Cardiac fibroblast (primary cell): Measurements from ENCODE around the gene MRPL55.

Source experiments
- DNase-seq, 2 donors: peaks; one replicate each; pipeline versions ENCODE4 v3.0.0 to v3.0.0-alpha.2; 2010; ENCODE audit warnings: low read depth in 2 of 2
- H3K4me3 ChIP-seq, 2 donors: replicated peaks in 1 of 2; 1 replicate in 1 of 2; 2 replicates in 1 of 2; pipeline ENCODE4 v1.5.1; 2011; ENCODE audit warnings: low read depth in 2 of 2, low read length in 2 of 2, mild to moderate bottlenecking in 2 of 2, moderate library complexity in 1 of 2
- TF ChIP-seq, protein P1 (sequence below): IDR thresholded peaks from one replicate; pipeline ENCODE4 v1.5.1; 2011; ENCODE audit warnings: low read depth, mild to moderate bottlenecking, low read length, inconsistent platforms

The MRPL55 gene

DNA sequence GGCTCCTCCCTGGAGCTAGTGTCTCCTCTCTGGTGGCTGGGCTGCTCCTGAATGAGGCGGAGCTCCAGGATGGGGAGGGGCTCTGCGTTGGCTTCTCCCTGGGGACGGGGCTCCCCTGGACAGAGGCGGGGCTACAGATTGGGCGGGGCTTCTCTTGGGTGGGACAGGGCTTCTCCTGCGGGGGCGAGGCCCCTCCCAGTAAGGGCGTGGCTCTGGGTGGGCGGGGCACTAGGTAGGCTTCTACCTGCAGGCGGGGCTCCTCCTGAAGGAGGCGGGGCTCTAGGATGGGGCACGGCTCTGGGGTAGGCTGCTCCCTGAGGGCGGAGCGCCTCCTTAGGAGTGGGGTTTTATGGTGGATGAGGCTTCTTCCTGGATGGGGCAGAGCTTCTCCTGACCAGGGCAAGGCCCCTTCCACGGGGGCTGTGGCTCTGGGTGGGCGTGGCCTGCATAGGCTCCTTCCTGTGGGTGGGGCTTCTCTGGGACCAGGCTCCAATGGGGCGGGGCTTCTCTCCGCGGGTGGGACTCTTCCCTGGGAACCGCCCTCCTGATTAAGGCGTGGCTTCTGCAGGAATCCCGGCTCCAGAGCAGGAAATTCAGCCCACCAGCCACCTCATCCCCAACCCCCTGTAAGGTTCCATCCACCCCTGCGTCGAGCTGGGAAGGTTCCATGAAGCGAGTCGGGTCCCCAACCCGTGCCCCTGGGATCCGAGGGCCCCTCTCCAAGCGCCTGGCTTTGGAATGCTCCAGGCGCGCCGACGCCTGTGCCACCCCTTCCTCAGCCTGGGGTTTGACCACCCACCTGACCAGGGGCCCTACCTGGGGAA is 49.3 kb downstream of the MRPL55 start:
- TF ChIP-seq, protein P1, sequence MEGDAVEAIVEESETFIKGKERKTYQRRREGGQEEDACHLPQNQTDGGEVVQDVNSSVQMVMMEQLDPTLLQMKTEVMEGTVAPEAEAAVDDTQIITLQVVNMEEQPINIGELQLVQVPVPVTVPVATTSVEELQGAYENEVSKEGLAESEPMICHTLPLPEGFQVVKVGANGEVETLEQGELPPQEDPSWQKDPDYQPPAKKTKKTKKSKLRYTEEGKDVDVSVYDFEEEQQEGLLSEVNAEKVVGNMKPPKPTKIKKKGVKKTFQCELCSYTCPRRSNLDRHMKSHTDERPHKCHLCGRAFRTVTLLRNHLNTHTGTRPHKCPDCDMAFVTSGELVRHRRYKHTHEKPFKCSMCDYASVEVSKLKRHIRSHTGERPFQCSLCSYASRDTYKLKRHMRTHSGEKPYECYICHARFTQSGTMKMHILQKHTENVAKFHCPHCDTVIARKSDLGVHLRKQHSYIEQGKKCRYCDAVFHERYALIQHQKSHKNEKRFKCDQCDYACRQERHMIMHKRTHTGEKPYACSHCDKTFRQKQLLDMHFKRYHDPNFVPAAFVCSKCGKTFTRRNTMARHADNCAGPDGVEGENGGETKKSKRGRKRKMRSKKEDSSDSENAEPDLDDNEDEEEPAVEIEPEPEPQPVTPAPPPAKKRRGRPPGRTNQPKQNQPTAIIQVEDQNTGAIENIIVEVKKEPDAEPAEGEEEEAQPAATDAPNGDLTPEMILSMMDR: no peak
- peak overlapping the region; percentile 11 to 14 for H3K4me3 ChIP-seq
- peak; percentile 27 to 36 for DNase-seq

DNA sequence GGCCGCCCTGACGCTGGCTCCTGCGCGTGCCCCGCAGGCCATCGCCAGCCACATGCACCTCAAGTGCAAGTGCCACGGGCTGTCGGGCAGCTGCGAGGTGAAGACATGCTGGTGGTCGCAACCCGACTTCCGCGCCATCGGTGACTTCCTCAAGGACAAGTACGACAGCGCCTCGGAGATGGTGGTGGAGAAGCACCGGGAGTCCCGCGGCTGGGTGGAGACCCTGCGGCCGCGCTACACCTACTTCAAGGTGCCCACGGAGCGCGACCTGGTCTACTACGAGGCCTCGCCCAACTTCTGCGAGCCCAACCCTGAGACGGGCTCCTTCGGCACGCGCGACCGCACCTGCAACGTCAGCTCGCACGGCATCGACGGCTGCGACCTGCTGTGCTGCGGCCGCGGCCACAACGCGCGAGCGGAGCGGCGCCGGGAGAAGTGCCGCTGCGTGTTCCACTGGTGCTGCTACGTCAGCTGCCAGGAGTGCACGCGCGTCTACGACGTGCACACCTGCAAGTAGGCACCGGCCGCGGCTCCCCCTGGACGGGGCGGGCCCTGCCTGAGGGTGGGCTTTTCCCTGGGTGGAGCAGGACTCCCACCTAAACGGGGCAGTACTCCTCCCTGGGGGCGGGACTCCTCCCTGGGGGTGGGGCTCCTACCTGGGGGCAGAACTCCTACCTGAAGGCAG is 50.0 kb downstream of the MRPL55 start:
- no peak for DNase-seq
- TF ChIP-seq, protein P1: no peak
- H3K4me3 ChIP-seq: no peak overlapping the region

DNA sequence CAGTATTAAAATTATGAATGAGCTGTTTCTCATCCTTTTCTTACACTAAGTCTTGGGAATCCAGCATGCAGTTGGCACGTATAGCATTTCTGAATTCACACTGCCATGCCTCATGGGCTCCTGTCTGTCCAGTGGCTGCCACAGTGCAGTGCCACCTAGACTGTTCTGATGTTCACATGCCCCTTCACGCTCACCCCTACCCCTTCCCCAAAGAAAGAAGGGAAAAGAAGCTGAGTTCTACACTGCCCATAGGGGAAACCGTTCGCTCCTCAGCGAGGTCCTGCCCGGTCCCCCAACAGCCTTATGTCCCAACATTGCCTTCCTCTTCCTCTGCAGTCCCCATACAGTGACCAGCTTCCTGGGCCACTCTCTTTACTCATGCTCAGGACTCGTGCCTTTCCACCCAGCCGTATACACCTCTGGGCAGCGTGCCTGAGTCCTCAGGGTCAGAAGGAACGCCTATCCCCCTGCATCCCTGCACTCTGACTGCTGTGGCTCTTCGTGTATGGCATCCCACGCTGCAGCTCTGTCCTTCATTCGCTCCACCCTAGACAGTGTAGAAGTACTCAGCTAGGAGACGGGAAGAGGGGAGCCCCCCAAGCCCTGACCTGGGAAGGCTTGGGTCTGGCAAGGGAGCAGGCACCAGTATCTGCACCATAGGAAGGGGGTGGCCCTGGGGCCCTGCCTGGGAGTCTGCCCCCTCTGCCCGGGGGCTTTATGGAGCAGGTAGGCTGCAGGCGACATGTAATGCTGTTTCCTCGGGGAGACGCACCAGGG is 50.7 kb downstream of the MRPL55 start:
- no peak for DNase-seq
- H3K4me3 ChIP-seq: no peak overlapping the region
- TF ChIP-seq, protein P1: no peak
